Measurements from ENCODE around the gene HYAL3.
A peak's percentile ranks its signal among the peaks of the same experiment; 100 is the strongest.

DNA sequence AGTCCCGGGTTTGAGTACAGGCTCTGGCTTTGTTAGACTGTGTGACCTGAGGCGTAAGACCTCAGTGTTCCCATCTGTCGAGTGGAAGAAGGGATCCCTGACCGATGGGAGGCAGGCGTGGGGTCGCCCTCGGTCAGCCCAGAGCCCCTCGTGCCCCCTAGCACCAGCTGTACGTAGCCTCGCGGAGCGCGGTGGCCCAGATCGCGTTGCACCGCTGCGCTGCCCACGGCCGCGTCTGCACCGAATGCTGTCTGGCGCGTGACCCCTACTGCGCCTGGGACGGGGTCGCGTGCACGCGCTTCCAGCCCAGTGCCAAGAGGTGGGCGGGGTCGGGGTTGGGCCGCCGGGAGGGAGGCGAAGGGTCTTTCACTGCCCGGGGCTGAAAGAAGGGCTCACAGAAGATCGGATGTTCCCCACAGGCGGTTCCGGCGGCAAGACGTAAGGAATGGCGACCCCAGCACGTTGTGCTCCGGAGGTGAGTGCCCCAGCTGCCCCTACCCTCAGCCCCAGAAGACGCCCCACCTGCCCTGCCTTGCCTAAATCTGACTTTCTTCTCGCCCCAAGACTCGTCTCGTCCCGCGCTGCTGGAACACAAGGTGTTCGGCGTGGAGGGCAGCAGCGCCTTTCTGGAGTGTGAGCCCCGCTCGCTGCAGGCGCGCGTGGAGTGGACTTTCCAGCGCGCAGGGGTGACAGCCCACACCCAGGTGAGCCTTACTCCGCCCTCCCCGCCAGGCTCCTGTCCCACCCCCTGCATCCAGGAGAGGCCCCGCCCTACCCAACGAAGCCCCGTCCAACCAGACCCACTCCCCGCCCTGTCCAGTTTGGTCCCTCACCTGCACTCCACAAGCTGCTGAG lies 23.8 kb downstream of the HYAL3 start:
- TF ChIP-seq EP300 (IDR thresholded peaks at IDR 0.05) = peak in 1 of 2 donors; percentile 29
- TF ChIP-seq, protein P1, sequence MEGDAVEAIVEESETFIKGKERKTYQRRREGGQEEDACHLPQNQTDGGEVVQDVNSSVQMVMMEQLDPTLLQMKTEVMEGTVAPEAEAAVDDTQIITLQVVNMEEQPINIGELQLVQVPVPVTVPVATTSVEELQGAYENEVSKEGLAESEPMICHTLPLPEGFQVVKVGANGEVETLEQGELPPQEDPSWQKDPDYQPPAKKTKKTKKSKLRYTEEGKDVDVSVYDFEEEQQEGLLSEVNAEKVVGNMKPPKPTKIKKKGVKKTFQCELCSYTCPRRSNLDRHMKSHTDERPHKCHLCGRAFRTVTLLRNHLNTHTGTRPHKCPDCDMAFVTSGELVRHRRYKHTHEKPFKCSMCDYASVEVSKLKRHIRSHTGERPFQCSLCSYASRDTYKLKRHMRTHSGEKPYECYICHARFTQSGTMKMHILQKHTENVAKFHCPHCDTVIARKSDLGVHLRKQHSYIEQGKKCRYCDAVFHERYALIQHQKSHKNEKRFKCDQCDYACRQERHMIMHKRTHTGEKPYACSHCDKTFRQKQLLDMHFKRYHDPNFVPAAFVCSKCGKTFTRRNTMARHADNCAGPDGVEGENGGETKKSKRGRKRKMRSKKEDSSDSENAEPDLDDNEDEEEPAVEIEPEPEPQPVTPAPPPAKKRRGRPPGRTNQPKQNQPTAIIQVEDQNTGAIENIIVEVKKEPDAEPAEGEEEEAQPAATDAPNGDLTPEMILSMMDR (IDR thresholded peaks at IDR 0.05) = no peak
- TF ChIP-seq POLR2A (IDR thresholded peaks at IDR 0.05) = no peak

Data from tibial nerve (tissue), 4 donors.